GM23338 (cell line): ENCODE results near the gene SLC25A26.

ENCODE experiments used
- CREB1 ChIP-seq: fragments of 250-450 bp; sonication (Bioruptor Pico); IDR thresholded peaks from 2 replicates; pipeline ENCODE4 v1.5.0; 2020; ENCODE audit warnings: low read depth, mild to moderate bottlenecking, moderate library complexity
- EZH2 ChIP-seq: fragments of 200-600 bp; sonication (generic); IDR thresholded peaks from one replicate; pipeline ENCODE4 v1.8.0; 2017; ENCODE audit warnings: antibody characterized with exemption, mild to moderate bottlenecking, low read depth; ENCODE audit not compliant: unreplicated experiment
- EZH2phosphoT487 ChIP-seq: fragments of 200-600 bp; sonication (generic); IDR thresholded peaks from one replicate; pipeline ENCODE4 v1.8.1; 2018; ENCODE audit warnings: antibody characterized with exemption; ENCODE audit not compliant: unreplicated experiment
- JUNB ChIP-seq: IDR thresholded peaks from one replicate; pipeline ENCODE4 v1.6.1; 2016; ENCODE audit warnings: antibody characterized with exemption; ENCODE audit not compliant: unreplicated experiment
- POLR2AphosphoS5 ChIP-seq: IDR thresholded peaks from 2 replicates; pipeline ENCODE4 v1.6.1; 2016; ENCODE audit warnings: antibody characterized with exemption, low read depth
- STAT1 ChIP-seq: IDR thresholded peaks from one replicate; pipeline ENCODE4 v1.6.1; 2016; ENCODE audit warnings: antibody characterized with exemption; ENCODE audit not compliant: unreplicated experiment
- TF ChIP-seq, protein P1 (sequence below), 2 experiments: fragments of 200-600 bp in 1 of 2; sonication (generic) in 1 of 2; conservative IDR thresholded peaks; 2 replicates each; pipeline versions ENCODE4 v1.5.1 to v1.6.1; 2016 to 2017; ENCODE audit warnings: antibody characterized with exemption in 2 of 2, low read depth in 2 of 2, mild to moderate bottlenecking in 2 of 2, moderate library complexity in 1 of 2
- TF ChIP-seq, protein P2 (sequence below): IDR thresholded peaks from one replicate; pipeline ENCODE4 v1.6.1; 2018; ENCODE audit warnings: antibody characterized with exemption; ENCODE audit not compliant: unreplicated experiment
- TF ChIP-seq, protein P3 (sequence below): IDR thresholded peaks from 2 replicates; pipeline ENCODE4 v1.6.1; 2016; ENCODE audit warnings: antibody characterized with exemption
- TF ChIP-seq, protein P4 (sequence below): fragments of 250-450 bp; sonication (Bioruptor Pico); IDR thresholded peaks from 2 replicates; pipeline ENCODE4 v1.5.0; 2020; ENCODE audit warnings: mild to moderate bottlenecking, moderate library complexity

DNA sequence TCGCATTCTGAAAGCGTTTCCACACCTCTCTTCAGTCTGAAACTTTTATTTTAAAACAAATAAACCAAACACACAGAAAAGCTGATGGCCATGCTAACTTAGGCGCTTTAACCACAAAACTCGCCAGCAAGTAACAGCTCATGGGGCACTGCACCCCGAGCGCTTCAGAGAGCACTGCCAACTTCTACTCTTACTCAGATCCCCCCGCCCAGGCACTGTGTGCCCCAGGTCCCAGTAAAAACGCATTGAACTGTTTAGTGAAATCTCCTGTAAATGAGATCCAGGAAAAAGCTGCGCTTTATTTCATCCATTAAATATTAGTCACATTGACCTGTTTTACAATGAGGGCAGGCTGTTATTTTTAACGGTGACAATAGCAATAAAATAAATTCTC, 180.4 kb downstream of the SLC25A26 start:
- TF ChIP-seq, protein P1, sequence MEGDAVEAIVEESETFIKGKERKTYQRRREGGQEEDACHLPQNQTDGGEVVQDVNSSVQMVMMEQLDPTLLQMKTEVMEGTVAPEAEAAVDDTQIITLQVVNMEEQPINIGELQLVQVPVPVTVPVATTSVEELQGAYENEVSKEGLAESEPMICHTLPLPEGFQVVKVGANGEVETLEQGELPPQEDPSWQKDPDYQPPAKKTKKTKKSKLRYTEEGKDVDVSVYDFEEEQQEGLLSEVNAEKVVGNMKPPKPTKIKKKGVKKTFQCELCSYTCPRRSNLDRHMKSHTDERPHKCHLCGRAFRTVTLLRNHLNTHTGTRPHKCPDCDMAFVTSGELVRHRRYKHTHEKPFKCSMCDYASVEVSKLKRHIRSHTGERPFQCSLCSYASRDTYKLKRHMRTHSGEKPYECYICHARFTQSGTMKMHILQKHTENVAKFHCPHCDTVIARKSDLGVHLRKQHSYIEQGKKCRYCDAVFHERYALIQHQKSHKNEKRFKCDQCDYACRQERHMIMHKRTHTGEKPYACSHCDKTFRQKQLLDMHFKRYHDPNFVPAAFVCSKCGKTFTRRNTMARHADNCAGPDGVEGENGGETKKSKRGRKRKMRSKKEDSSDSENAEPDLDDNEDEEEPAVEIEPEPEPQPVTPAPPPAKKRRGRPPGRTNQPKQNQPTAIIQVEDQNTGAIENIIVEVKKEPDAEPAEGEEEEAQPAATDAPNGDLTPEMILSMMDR (conservative IDR thresholded peaks at IDR 0.05; ENCODE audit: low read depth in 2 of 2): no peak
- TF ChIP-seq POLR2AphosphoS5 (no peak), EZH2 (no peak), STAT1 (no peak), CREB1 (CRISPR knock-in tag) (no peak), EZH2phosphoT487 (no peak), JUNB (no peak)
- TF ChIP-seq, protein P2, sequence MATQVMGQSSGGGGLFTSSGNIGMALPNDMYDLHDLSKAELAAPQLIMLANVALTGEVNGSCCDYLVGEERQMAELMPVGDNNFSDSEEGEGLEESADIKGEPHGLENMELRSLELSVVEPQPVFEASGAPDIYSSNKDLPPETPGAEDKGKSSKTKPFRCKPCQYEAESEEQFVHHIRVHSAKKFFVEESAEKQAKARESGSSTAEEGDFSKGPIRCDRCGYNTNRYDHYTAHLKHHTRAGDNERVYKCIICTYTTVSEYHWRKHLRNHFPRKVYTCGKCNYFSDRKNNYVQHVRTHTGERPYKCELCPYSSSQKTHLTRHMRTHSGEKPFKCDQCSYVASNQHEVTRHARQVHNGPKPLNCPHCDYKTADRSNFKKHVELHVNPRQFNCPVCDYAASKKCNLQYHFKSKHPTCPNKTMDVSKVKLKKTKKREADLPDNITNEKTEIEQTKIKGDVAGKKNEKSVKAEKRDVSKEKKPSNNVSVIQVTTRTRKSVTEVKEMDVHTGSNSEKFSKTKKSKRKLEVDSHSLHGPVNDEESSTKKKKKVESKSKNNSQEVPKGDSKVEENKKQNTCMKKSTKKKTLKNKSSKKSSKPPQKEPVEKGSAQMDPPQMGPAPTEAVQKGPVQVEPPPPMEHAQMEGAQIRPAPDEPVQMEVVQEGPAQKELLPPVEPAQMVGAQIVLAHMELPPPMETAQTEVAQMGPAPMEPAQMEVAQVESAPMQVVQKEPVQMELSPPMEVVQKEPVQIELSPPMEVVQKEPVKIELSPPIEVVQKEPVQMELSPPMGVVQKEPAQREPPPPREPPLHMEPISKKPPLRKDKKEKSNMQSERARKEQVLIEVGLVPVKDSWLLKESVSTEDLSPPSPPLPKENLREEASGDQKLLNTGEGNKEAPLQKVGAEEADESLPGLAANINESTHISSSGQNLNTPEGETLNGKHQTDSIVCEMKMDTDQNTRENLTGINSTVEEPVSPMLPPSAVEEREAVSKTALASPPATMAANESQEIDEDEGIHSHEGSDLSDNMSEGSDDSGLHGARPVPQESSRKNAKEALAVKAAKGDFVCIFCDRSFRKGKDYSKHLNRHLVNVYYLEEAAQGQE: no peak
- TF ChIP-seq, protein P3, sequence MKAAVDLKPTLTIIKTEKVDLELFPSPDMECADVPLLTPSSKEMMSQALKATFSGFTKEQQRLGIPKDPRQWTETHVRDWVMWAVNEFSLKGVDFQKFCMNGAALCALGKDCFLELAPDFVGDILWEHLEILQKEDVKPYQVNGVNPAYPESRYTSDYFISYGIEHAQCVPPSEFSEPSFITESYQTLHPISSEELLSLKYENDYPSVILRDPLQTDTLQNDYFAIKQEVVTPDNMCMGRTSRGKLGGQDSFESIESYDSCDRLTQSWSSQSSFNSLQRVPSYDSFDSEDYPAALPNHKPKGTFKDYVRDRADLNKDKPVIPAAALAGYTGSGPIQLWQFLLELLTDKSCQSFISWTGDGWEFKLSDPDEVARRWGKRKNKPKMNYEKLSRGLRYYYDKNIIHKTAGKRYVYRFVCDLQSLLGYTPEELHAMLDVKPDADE: no peak
- TF ChIP-seq, protein P4, sequence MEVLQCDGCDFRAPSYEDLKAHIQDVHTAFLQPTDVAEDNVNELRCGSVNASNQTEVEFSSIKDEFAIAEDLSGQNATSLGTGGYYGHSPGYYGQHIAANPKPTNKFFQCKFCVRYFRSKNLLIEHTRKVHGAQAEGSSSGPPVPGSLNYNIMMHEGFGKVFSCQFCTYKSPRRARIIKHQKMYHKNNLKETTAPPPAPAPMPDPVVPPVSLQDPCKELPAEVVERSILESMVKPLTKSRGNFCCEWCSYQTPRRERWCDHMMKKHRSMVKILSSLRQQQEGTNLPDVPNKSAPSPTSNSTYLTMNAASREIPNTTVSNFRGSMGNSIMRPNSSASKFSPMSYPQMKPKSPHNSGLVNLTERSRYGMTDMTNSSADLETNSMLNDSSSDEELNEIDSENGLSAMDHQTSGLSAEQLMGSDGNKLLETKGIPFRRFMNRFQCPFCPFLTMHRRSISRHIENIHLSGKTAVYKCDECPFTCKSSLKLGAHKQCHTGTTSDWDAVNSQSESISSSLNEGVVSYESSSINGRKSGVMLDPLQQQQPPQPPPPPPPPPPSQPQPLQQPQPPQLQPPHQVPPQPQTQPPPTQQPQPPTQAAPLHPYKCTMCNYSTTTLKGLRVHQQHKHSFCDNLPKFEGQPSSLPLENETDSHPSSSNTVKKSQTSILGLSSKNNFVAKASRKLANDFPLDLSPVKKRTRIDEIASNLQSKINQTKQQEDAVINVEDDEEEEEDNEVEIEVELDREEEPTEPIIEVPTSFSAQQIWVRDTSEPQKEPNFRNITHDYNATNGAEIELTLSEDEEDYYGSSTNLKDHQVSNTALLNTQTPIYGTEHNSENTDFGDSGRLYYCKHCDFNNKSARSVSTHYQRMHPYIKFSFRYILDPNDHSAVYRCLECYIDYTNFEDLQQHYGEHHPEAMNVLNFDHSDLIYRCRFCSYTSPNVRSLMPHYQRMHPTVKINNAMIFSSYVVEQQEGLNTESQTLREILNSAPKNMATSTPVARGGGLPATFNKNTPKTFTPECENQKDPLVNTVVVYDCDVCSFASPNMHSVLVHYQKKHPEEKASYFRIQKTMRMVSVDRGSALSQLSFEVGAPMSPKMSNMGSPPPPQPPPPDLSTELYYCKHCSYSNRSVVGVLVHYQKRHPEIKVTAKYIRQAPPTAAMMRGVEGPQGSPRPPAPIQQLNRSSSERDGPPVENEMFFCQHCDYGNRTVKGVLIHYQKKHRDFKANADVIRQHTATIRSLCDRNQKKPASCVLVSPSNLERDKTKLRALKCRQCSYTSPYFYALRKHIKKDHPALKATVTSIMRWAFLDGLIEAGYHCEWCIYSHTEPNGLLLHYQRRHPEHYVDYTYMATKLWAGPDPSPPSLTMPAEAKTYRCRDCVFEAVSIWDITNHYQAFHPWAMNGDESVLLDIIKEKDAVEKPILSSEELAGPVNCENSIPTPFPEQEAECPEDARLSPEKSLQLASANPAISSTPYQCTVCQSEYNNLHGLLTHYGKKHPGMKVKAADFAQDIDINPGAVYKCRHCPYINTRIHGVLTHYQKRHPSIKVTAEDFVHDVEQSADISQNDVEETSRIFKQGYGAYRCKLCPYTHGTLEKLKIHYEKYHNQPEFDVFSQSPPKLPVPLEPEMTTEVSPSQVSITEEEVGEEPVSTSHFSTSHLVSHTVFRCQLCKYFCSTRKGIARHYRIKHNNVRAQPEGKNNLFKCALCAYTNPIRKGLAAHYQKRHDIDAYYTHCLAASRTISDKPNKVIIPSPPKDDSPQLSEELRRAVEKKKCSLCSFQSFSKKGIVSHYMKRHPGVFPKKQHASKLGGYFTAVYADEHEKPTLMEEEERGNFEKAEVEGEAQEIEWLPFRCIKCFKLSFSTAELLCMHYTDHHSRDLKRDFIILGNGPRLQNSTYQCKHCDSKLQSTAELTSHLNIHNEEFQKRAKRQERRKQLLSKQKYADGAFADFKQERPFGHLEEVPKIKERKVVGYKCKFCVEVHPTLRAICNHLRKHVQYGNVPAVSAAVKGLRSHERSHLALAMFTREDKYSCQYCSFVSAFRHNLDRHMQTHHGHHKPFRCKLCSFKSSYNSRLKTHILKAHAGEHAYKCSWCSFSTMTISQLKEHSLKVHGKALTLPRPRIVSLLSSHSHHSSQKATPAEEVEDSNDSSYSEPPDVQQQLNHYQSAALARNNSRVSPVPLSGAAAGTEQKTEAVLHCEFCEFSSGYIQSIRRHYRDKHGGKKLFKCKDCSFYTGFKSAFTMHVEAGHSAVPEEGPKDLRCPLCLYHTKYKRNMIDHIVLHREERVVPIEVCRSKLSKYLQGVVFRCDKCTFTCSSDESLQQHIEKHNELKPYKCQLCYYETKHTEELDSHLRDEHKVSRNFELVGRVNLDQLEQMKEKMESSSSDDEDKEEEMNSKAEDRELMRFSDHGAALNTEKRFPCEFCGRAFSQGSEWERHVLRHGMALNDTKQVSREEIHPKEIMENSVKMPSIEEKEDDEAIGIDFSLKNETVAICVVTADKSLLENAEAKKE (CRISPR knock-in tag): no peak
